HG02571 (cell line): ENCODE data around the gene MACROH2A2.

Experiments used
- ATAC-seq: cut with Tn5 transposase; IDR thresholded peaks from one replicate; pipeline ENCODE4 v1.9.1; 2021; ENCODE audit warnings: mild to moderate bottlenecking, moderate library complexity; ENCODE audit not compliant: unreplicated experiment

The MACROH2A2 gene

DNA sequence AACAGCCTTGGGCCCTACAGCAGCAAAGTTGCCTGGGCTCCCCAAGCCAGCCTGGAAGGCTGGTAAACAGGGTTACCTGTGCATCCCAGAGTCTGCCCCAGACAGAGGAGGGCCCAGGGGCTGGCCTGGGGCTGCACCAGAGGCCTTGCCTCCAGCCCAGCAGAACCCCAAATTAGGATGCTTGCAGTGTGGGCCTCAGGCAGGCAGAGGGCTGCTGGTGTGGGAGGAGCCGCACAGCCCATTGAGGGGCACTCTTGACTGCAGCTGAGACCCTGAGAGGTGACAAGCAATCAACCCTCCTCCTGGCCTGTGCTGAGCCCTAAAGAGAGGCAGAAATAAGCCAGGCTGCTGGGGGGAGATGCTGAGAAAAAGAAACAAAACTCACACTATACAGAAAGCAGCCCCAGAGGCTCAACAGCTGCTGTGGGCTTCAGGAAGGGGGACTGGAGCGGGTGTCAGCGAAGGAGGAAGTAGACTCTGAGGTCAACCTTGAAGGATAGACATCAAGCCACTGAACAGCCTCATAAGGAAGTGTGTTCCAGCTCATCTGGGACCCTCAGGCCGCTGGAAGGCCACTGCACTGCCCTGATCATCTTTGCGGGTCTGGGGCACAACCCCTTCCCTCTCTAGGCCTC, 73.4 kb downstream of the MACROH2A2 start:
- no peak for ATAC-seq

- no peak for ATAC-seq
Observed at GRCh38 chr10:70126700-70127395, 74.2 kb downstream of the MACROH2A2 start.

GRCh38 chr10:70130878-70131559, 78.4 kb downstream of the MACROH2A2 start:
- no peak for ATAC-seq

DNA sequence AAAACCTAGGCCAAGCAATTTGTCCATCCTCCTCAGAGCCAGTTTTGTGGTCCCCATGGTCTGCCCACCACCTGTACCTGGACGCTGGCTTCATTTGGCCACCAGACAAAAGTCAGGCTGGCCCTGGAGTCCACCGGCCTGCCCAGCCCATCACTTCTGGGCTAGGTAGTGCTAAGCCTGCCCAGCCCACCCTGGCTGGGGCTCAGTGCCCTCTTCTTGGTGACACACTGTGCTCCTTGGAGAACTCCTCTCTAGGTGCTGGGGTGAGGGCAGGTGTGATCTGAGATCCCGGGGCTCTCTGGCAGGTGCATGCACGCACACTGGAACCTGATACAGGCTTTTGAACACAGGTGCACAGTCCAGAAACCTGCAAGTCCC, 78.9 kb downstream of the MACROH2A2 start:
- ATAC-seq = no peak

DNA sequence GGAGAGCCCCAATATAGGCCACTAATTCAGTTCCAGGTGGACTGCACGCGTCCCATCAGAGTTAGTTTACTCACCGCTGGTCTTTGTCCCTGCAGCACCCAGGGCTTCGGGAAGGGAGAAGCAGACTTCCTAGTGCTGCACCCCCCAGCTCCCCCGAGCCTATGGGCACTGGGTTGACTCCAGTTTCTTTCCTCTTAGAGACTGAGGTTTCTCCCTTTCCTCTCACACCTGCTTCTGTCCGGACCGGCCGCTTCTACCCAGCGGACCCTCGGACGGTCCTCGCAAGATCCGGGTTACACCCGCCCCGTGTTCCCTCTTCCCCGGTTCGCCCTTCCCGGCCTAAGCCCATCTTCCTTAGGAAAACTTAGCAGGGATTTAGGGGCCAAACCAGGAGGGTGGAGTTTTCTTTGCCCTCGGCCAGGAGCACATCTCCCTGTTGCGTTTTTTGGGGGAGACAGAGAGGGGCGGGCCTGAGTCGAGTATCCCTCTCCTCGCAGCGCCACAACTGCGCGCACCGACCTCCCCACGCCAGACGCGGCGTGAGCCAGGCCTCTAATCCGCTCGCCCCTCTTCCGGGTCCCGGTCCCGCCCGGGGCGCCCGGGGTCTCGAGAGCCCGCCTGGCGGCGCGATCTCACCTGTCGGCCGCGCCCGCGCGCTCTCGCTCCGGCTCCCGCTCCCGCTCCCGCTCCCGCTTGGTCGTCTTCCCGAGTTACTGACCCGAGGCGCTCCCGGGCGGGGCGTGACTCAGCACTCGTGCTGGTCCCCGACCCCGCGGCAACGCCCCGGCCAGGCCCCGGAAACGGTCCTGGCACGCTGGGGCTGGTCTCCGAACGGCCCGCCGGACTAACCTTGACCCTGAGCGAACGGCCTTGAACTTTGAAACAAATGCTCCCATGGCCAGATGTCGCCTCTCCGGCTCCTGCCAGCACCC, 79.7 kb downstream of the MACROH2A2 start, which contains the start of gene AIFM2:
TSS of gene AIFM2 (minus strand) at position 728 of the 932 bp plus-strand sequence. CDS start 8,741 bp downstream, outside the sequence.
- ATAC-seq = peak; percentile 70

DNA sequence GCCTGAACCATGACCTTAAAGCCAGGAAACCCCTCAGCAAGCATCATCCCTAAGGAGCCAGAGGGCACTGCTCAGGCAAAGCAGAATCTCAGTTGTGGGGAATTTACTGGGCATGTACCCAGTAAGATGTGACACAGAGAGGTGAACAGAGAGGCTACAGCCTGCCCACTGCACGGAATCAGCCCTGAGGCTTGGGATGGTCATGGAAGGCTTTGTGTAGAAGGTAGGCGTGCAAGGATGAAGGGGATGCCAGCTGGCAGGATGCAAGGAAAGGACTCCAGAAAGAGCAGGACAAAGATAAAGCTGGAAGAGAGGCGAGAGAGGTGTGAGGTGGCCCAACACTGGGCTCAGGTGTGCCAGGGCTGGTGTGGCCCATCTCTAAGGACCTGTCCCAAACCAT, 82.4 kb downstream of the MACROH2A2 start:
- no peak for ATAC-seq

- ATAC-seq = no peak
Observed at GRCh38 chr10:70135684-70136083, 83.0 kb downstream of the MACROH2A2 start.

GRCh38 chr10:70137135-70137534, 84.5 kb downstream of the MACROH2A2 start:
- no peak for ATAC-seq

DNA sequence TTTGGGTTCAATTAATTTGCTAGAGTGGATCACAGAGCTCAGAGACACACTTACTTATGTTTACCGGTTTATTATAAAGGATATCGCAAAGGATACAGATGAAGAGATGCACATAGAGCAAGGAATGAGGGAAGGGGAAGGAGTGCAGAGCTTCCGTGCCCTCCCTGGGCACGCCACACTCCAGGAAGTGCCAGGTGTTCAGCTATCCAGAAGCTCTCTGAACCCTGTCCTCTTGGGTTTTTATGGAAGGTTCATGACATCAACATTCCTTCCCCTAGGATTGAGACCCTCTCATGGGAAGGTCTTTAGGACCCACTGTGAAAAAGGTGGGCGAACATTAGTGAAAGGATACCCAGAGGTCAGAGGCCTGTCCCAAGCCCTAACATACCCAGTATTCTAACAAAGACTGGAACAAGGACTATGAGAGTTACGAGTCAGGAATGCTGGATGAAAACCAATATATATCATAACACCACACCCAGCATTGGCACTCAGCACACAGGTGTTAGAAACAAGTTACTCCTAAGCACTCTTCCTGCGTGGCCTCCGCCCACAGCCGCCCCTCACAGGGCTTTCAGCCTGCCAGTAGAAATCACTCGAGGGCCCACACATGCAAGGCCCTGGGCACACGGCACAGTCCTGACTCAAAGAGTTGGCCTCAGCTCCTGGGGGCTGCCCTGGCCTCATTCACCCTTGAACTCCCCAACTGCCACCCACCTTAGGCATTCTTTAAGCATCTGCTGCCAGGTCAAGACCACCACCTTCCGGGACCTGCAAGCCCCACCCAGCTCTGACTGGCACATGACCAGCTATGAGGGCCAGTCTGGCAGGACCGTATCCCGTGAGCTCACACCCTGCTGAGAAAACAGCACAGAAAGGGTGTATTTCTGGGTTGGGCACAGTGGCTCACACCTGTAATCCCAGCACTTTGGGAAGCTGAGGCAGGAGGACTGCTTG, 85.6 kb downstream of the MACROH2A2 start:
- no peak for ATAC-seq

- ATAC-seq = no peak
Observed at GRCh38 chr10:70139151-70139996, 86.7 kb downstream of the MACROH2A2 start.

GRCh38 chr10:70139997-70140250, 87.3 kb downstream of the MACROH2A2 start:
- ATAC-seq = no peak

- ATAC-seq = no peak
Observed at GRCh38 chr10:70140297-70140696, 87.7 kb downstream of the MACROH2A2 start.

DNA sequence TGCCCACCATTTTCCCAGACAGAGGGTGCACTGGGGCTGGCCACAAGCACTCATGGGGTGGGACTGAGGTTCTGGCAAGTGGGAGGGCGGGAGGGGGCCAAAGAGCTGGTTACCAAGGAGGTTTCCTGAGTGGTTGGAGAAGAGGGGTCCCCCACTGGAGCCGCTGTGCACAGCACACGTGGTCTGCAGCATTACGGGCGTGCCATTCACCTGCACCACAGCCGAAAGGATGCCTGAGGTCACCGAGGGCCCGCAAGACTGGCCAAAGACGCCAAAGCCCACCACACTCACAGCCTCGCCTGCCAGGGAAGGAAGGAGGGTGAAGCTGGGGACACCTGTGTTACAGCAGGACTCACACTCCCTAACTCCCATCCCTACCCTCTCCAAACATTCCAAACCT, 89.9 kb downstream of the MACROH2A2 start:
- ATAC-seq = no peak

GRCh38 chr10:70144372-70145110, 91.9 kb downstream of the MACROH2A2 start:
- no peak for ATAC-seq

DNA sequence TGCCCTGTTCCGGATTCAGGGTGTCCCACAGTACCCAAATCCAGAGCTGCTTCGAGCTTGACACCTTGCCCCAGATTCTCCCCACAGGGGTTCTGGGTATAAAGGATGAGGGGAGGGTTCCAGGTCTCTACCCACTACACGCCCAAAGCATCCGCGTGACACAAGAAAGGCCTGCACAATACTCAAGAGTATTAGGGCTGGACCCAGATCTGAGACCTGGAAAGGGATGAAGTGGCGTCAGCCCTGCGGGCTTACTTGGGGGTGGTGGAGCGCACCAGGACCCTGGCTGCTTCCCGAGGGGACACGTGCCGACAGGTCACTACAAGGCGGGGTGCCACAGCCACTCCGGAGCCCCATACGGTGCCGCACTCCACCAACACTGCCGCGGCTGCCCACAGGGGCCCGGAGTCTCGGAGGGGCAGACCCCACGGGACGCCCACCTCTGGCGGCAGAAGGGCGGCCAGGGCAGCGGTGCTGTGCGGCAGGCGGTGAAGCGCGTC, 92.6 kb downstream of the MACROH2A2 start:
- peak; percentile 3 for ATAC-seq

GRCh38 chr10:70145666-70146488, 93.2 kb downstream of the MACROH2A2 start:
- ATAC-seq = peak; percentile 43

- ATAC-seq = peak; percentile 85
Observed at GRCh38 chr10:70146489-70147258, 94.0 kb downstream of the MACROH2A2 start, which contains the start of gene TYSND1. Gene TYSND1, minus strand, starts transcription at chr10:70146700. Its CDS starts 114 bp downstream, at chr10:70146586.
